GM18499 (cell line): ENCODE data around the gene ASGR2.
"Not testable (repeated sequence)": the region's sequence is repeated elsewhere in the genome, so short reads cannot be mapped to it uniquely, and the experiment has no call there.

ENCODE experiments used
- ATAC-seq: cut with Tn5 transposase; IDR thresholded peaks from one replicate; pipeline ENCODE4 v1.9.1; 2021; ENCODE audit warnings: moderate number of reproducible peaks; ENCODE audit not compliant: insufficient read depth, unreplicated experiment

Gene ASGR2, protein sequence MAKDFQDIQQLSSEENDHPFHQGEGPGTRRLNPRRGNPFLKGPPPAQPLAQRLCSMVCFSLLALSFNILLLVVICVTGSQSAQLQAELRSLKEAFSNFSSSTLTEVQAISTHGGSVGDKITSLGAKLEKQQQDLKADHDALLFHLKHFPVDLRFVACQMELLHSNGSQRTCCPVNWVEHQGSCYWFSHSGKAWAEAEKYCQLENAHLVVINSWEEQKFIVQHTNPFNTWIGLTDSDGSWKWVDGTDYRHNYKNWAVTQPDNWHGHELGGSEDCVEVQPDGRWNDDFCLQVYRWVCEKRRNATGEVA

DNA sequence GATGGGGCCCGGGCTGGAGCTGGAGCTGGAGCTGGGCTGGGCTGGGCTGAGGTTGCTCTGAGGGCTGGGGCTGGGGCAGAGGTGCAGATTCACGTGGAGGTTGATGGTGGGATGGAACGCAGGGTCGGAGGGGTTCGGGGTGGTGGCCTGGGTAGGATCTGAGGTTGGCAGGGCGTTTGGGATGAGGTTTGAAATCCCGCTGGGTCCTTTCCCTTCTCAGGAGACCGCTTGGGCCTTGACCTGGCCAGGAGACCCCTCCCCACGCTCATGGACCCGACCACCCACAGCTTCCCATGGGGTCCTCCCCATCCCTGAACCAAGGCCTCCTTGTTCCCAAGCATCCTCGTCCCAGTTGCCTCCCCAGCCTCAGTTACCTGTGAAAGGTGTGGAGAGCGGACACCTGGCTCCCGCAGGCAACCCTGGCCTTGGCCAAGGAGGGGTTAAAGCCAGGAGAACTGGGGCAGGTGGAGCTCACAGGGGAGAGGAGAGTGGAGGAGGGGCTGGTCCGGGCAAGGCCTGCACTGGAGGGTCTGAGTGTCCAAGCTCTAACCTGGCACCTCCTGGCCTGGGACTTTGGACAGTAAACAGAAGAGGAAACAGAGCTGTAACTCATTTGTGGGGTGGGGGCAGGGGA lies at the start of gene ASGR2:
Gene ASGR2, minus strand, starts transcription at position 582 of the 634 bp plus-strand sequence. CDS start 582 bp downstream, outside the sequence.
- ATAC-seq = no peak

DNA sequence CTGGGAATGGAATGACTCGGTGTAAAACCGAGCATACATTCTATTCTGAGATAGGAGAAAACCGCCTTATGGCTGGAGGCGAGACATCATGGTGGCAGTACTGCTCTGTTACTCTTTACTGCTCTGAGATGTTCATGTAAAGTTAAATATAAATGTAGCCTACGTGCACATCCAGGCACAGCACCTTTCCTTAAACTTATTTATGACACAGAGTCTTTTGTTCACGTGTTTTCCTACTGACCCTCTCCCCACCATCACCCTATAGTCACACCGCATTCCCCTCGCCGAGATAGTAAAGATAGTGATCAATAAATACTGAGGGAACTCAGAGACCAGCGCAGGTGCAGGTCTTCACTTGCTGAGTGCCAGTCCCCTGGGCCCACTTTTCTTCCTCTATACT lies 44.9 kb upstream of the ASGR2 start:
- not testable (repeated sequence) for ATAC-seq

DNA sequence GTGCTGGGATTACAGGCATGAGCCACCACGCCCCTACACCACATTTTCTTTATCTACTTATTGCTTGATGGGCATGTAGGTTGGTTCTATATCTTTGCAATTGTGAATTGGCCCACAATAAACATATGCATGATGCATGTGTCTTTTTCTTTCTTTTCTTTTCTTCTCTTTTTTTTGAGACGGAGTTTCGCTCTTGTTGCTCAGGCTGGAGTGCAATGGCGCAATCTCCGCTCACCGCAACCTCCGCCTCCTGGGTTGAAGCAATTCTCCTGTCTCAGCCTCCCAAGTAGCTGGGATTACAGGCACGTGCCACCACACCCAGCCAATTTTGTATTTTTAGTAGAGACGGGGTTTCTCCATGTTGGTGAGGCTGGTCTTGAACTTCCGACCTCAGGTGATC lies 43.8 kb upstream of the ASGR2 start:
- ATAC-seq = not testable (repeated sequence)

DNA sequence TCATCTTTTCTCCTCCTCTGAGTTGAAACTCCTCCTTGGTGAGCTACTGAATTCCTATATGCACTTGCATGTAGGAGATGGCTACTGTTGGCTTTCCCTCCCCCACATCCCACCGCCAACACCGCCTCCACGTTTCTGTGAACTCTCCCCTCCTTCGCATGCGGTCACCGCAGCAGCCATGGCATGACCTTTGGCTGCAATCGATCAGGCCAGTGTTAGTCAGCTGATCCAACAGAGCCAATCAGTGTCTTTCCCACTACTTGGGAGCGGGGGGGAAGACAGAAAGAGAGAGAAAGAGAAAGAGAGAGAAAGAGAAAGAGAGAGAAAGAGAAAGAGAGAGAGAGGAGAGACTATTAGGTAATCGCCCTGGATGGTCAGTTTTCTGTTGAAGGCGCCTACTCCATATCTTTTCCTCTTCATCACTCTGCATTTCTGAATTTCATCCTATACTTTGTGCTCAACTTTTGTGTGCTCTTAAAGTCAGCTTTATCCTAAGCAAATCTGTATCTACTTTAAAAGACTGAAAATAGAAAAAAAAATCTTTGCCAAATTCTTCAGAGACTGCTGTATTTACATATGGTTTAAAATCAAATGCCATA lies 41.8 kb upstream of the ASGR2 start:
- ATAC-seq = no peak

DNA sequence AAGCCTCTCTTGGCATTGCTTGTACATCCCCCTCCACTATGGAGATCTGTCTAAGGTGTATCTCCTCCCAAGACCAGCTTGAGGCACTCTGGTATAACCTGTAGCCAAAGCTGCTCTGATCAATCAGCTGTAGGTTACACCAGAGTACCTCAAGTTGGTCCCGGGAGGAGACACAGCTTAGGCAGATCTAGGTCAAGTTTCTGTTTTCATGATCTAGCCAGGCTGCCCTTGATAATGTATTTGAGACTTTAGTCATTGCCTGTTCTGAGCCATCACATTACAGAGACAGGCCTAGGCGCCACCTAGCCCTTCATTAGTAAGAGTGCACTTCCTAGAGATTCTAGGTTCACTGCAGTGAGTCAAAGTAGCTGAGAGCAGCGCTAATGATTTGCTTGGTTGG lies 33.1 kb upstream of the ASGR2 start:
- no peak for ATAC-seq

DNA sequence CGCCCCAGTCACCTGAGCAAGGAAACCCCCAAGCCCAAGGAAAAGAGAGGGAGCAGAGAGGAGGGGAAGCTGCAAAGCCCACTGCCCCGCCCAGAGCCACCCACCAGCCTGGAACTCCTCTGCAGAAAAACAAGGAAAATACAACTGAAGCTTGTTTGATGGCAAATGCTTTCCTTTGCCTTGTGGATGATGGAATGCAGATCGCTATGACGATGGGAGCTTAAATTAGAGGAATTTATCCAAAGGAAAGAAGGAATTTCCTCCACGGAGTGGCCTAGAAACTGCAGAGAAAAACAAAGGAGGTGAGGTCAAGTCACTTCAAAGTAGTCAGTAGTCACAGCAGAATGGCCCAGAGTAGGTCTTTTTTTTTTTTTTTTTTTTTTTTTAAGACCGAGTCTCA lies 31.5 kb upstream of the ASGR2 start:
- ATAC-seq = no peak

DNA sequence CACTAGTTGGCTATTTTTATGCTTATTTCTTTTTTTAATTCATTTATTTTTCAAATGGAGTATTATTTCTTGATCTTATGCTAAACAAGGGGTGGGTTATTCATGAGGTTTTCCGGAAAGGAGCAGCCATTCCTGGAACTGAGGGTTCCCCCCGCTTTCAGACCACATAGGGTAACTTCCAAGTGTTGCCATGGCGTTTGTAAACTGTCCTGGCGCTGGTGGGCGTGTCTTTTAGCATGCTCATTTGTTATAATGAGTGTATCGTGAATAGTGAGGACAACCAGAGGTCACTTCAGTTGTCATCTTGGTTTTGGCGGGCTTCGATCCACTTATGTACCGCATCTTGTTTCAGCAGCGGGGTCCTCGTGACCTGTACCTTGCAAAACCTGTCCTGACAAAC lies 29.6 kb upstream of the ASGR2 start:
- no peak for ATAC-seq

DNA sequence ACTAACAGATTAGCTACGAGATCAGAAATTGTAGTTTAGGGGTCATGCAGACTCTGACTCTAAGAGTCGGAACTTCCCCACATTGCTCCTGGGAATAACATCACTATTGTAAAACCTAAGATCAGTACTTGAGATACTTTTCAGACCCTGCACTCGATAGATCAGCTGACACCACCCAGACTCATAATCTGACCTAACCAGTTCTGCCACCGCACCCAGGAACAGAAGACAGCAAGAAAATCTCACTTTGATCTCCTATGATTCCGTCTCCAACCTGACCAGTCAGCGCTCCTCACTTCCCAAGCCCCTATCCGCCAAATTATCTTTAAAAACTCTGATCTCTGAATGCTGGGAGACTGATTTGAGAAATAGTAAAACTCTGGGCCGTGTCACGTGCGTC lies 27.2 kb upstream of the ASGR2 start:
- ATAC-seq = no peak

DNA sequence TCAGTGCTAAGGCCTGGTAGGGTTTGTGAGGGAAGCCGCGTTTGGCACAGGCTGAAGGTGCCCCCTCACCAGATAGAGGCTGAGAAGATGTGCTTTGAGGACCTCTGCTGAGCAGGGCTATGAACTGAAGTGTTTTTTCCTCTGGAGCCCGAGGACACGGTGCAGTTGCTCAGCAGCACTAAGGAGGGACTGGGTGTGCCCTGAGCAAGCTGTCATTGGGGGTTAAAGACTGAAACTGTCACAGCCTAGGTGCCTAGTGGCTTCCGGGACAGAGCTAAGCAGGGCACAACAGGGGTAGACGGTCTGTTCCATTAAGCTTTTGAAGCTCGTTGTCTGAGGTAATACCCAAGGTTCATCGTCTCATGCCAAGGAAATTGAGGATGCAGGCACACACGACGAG lies 24.8 kb upstream of the ASGR2 start:
- ATAC-seq = no peak

DNA sequence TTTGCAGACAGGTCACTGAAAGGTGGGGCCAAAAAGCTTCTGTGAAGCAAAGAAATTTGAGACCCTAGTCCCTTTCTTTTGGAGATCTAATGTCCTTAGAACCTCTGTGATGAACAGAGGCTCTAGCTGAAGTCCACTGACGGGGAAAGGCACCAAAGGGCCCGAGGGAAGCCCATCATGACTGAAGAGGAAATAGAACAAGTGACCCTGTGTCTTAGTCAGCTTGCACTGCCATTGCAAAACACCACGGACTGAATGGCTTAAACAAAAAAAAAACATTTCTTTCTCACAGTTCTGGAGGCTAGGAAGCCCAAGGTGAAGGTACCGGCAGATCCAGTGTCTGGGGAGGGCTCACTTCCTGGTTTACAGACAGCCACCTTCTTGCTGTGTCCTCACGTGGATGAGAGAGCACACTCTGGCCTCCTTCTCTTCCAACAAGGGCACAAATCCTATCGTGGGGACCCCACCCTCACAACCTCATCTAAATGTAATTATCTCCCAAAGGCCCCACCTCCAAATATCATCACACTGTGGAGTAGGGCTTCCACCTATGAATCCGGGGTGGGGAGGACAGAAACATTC lies 24.3 kb upstream of the ASGR2 start:
- ATAC-seq = no peak

DNA sequence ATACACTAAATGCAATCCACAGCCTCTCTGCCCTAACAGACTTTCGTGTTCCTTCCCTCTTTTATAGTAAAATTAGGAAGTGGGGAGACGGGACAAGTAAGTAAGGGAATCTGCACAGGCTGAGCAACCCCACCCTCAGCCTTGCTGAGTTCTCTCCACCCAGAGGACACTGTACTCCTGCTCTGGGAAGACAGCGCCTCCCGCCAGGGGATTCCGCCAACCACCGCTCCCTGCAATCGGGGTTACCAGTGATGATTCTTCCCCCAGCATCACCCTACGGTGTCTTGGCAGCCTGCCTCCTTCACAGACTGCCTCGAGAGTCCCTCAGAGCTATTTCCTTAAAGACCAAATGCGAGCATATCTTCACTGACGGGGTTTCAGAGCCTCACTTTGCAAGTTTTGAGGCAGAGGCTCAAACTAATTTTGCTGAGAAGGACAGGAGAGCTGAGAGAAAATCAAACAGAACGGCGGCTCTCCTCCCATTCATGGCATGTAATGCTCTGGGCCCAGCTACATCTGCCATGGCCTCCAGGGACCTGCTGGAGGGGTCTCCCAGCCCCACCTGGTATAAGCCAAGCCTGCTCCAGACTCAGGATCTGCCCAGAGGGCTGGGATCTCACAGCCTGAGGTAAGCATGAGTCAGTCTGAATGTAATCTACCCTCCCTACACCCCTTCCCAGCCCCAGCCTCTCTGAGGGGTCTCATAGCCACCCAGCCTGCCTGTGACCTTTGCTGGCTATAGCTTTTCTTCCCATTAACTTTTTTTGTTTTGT lies 22.7 kb upstream of the ASGR2 start:
- ATAC-seq = no peak

DNA sequence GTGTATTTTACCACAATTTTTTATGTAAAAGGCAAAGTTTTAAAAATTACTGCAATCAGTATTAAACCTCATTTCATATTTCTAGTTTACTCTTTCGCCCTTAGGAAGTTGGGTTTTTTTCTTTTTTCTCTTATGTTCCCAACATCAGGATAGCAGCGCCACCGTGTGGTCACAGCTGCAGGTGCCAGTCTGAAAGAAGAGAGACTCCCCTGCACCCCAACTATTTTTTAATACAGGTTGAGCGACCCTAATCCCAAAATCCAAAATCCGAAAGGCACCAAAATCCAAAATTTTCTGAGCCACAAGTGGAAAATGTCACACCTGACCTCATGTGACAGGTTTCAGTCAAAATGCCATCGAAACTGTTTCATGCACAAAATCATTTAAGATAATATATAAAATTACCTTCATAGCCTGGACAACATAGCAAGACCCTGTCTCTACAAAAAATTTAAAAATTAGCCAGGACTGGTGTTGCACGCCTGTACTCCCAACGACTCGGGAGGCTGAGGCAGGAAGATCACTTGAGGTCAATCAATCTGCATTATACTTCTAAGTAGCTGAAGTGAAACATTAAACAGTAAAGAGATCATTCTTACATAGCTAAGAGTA lies 21.8 kb upstream of the ASGR2 start:
- no peak for ATAC-seq

DNA sequence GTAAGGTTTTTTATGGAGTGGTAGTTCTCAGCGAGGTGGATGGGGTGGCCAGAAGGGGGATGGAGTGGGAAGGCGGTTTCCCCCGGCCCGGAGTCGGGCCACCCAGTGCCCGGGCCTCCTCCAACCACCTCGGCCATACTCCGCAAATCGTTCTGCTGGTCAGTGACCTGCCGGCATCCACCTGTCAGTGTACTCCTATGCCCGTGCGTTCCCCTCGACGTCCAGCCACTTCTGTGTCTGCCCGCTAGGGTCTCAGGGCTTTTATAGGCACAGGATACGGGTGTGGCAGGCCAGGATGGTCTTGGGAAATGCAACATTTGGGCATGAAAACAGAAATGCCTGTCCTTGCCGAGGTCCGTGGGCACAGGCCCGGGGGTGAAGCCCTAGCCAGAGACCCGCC lies 19.3 kb upstream of the ASGR2 start:
- no peak for ATAC-seq

DNA sequence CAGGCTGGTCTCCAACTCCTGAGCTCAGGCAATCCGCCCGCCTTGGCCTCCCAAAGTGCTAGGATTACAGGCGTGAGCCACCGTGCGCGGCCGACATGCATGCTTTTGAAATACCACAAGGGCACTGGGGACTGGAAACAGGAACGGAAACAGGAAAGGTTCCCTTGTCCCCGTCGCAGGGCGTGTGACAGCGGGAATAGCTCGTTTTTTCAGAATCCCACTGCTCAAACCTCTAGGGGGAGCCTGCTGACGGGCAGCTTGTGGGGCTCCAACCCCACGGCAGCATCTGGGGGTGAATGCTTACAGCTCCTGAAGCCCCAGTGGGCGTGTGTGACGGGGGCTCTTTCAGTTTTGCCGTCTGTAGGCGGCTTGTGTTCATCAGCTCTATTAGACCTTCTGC lies 18.8 kb upstream of the ASGR2 start:
- no peak for ATAC-seq

DNA sequence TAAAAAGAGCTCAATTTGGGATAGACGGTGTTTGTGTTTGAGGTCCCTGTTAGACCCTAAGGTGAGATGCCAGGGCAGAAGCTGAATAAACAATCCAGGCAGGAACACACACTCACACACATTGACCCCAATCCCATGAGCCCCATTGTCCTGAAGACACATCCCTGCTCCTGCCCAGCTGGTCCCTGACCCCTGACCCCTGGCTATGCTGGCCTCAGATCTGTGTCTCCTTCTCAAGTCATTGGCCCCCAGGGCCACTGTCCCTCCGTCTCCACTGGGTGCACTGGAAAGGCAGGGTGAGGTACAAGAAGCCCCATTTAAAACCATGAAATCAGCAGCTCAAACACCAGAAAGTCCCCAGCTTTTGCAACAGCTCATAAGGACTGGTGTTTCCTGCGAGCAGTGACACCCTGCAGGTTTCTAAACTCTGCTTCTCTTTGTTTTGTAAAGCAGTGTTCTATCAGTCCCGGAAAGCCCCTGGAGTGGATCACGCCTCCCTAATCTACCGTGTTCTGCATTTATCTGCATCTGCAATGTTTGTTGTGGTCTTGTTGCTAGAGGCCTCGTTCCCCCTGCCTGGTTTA lies 18.0 kb upstream of the ASGR2 start:
- ATAC-seq = no peak

DNA sequence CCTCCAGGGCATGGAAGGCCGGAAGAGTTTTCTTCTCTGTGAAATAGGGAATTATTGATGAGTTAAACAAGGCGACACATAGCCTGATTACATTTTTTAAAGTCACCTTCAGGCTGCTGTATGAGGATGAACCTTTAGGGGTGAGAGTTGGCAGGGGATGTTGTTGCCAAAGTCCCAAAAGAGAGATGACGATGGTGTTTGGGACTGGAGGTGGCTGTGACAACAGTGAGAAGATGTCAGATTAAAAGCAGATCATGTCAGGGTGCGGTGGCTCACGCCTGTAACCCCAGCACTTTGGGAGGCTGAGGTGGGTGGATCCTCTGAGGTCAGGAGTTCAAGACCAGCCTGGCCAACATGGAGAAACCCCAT lies 16.8 kb upstream of the ASGR2 start:
- no peak for ATAC-seq

DNA sequence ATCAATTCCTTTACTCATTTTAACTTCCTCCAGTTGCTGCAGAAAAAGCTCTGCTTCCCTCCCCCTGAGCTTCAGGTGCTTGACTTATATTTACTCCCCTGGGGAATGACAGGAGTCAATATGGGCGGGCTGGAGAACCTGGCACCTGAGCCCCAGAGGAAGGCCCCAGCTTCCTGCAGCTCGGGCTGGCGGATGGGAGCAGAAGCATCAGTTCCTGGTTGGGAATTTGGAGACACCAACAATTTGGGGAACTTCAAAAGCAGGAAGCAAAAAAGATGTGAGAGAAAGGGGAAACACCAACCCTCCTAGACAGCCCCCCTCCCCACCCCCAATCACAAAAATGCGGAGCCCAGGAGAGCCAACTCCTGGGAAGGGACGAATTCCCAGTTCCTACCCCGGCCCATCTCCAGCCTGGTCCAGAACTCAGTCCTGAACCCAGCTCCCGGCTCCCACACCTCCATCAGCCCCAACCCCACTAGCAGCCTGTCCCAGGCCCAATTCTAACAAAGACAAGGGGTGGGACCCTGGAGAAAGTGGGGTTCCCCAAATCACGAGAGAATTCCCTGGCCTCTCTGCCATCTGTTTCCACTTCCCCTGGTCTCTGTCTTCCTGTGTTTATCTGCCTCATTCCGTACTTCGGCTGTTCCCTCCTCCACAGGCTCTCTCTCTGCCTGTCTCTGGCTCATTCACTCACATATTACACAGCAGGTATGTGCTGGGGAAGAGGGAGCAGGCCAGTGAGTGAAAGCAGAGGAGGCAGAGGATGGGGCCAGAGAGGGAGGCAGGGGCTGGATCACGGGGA lies 16.2 kb upstream of the ASGR2 start:
- ATAC-seq = no peak

DNA sequence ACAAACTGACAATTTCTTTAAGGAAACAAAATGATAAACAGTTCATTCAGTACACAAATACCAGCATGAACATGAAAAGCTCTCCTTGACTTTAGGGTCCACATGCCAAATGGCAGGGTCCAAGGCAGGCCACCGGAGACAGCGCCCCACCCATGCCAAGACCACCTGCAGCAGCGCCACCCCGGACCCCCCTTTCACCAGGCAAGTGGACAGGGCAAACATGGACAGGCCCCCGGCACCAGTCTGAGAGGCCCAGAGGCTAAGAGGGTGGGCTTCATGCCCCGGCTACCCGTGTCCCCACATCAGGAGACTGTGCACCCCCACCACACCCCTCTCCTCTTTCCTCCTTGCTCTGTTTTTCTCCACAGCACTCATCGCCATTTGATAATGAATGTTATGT lies 14.7 kb upstream of the ASGR2 start:
- no peak for ATAC-seq

DNA sequence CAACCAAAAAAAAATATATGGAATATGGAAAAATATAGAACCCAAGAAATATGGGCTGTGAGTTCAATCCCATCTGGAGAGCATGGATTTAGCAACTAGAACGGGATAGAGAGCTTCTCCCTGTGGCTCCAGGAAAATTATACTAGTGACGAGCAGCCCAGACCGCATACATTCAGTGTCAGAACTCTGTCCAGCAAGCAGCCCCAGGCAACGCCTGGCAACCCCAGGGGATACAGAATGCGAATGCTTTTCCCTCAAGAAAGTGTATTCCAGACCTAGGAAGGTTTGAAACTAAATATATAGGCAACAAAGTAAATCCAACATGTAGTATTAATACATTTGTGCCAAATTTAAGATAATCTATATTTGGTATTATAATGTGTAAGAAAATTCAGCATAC lies 13.5 kb upstream of the ASGR2 start:
- no peak for ATAC-seq
